Sigmoid colon (tissue), 7 donors: ENCODE results near the gene CMSS1. TPM values are rescaled to one million over a fixed set of nuclear protein-coding genes. Genes with fewer than 3 reads are reported as not detected.

Source experiments
- DNase-seq: peaks from one replicate; pipeline ENCODE4 v3.0.0-alpha.2; 2019
- H3K27ac ChIP-seq, 4 donors: fragments of 200-600 bp; sonication (generic); one replicate each; pipeline ENCODE4 v1.5.1; 2016 to 2019; ENCODE audit warnings: mild to moderate bottlenecking in 1 of 4
- H3K27me3 ChIP-seq, 3 donors: fragments of 200-600 bp; sonication (generic); one replicate each; pipeline ENCODE4 v1.5.1; 2019; ENCODE audit warnings: mild to moderate bottlenecking in 1 of 3
- H3K36me3 ChIP-seq, 4 donors: fragments of 200-600 bp; sonication (generic); one replicate each; pipeline ENCODE4 v1.5.1; 2016 to 2019
- H3K4me1 ChIP-seq, 4 donors: fragments of 200-600 bp; sonication (generic); one replicate each; pipeline ENCODE4 v1.5.1; 2017 to 2019
- H3K4me3 ChIP-seq, 4 donors: fragments of 200-600 bp; sonication (generic); one replicate each; pipeline ENCODE4 v1.5.1; 2017 to 2019; ENCODE audit warnings: mild to moderate bottlenecking in 2 of 4, moderate library complexity in 1 of 4
- H3K9me3 ChIP-seq, 4 donors: fragments of 200-600 bp in 3 of 4; sonication (generic) in 3 of 4; one replicate each; pipeline versions ENCODE4 v1.5.1 to v1.6.1; 2013 to 2019
- CTCF ChIP-seq, 4 experiments: fragments of 450-650 bp in 3 of 4; fragments of 200-600 bp in 1 of 4; IDR thresholded peaks; one replicate each; pipeline ENCODE4 v1.5.1; 2016 to 2019; ENCODE audit warnings: antibody characterized with exemption in 4 of 4, mild to moderate bottlenecking in 3 of 4, moderate library complexity in 2 of 4
- EP300 ChIP-seq, 4 donors: sonication (generic); formaldehyde crosslinking; IDR thresholded peaks; one replicate each; pipeline ENCODE4 v1.6.1; 2017; ENCODE audit warnings: antibody characterized with exemption in 4 of 4
- POLR2A ChIP-seq, 2 donors: fragments of 450-650 bp; IDR thresholded peaks; one replicate each; pipeline ENCODE4 v1.6.1; 2016; ENCODE audit warnings: antibody characterized with exemption in 2 of 2, mild to moderate bottlenecking in 2 of 2, moderate library complexity in 2 of 2
- POLR2AphosphoS5 ChIP-seq, 4 donors: sonication (generic); formaldehyde crosslinking; IDR thresholded peaks; one replicate each; pipeline ENCODE4 v1.6.1; 2017; ENCODE audit warnings: antibody characterized with exemption in 4 of 4
- WGBS, 2 donors: extraction: QIAGEN DNeasy Blood & Tissue Kit; methylation state at CpG; one replicate each; pipeline ENCODE4 v1.1.7; 2013; 5-methylcytosine and 5-hydroxymethylcytosine counted together
- intact Hi-C: fragments of 100-400 bp; cut with DNase I; formaldehyde crosslinking; loops from one replicate; pipeline ENCODE4 v1.15.1; 2023
- polyA plus RNA-seq, 3 donors: library from polyadenylated mRNA; stranded (reverse); fragments of 200-250 nt; gene quantifications; one replicate each; pipeline ENCODE4 v1.2.3, GENCODE V29; 2013
- total RNA-seq, 4 donors: library from RNA; depleted of rRNA; stranded (reverse); fragments of >200 nt; gene quantifications; one replicate each; pipeline ENCODE4 v1.1.0, GENCODE V29; 2016
- donor health status: healthy with polysubstance abuse.
- donor health status: Bipolar disorder and iron deficiency.
- donor health status: healthy.

Gene CMSS1
- total and polyA plus RNA-seq, 7 donors: 6.0 to 19.4 (median 13.9) TPM

- no peaks in the 10 kb centered on the region for H3K9me3 ChIP-seq
- TF ChIP-seq CTCF (IDR thresholded peaks at IDR 0.05): no peak
- TF ChIP-seq EP300 (IDR thresholded peaks at IDR 0.05): no peak
- TF ChIP-seq POLR2AphosphoS5 (IDR thresholded peaks at IDR 0.05): no peak
- no peak for TF ChIP-seq POLR2A (IDR thresholded peaks at IDR 0.05)
- no peak overlapping the region for H3K27ac ChIP-seq
- no peaks in the 10 kb centered on the region for H3K36me3 ChIP-seq
- H3K4me1 ChIP-seq: no peaks in the 10 kb centered on the region
- WGBS, 2 donors: 81 to 86% methylated on average over 1 of the region's 1 CpG
- intact Hi-C loops: no loop called here
- DNase-seq: no peak
- no peaks in the 10 kb centered on the region for H3K27me3 ChIP-seq
- H3K4me3 ChIP-seq: no peak overlapping the region
Observed at GRCh38 chr3:99772671-99773070, 45.0 kb upstream of the CMSS1 start.

DNA sequence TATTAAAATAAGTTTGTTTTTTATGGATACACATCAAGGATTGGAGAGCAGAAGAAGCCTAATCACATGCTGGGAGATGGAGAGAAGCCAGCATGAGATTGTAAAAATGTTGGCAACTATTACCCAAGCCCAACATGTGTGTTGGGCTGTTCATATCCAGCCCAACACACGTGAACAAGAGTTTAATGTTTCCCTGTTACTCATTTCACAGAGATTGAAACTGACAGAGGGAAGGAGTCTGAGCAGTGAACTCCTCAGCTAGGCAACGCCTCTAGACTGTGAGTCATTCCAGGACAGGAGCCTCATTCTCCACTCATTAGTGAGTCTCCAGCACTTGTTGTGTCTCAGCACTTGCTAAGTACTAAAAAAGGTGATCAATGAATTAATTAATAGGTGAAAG lies 43.2 kb upstream of the CMSS1 start:
- 13 to 47% methylated on average over 2 of the region's 2 CpGs for WGBS, 2 donors

GRCh38 chr3:99776516-99777209 lies 41.0 kb upstream of the CMSS1 start:
- no peak overlapping the region for H3K27ac ChIP-seq
- H3K4me3 ChIP-seq: no peak overlapping the region
- no peaks in the 10 kb centered on the region for H3K4me1 ChIP-seq
- H3K27me3 ChIP-seq: no peaks in the 10 kb centered on the region
- no peak for DNase-seq
- 67 to 79% methylated on average over 5 of the region's 5 CpGs for WGBS, 2 donors
- H3K36me3 ChIP-seq: no peaks in the 10 kb centered on the region
- H3K9me3 ChIP-seq: no peaks in the 10 kb centered on the region
- TF ChIP-seq EP300 (IDR thresholded peaks at IDR 0.05): no peak
- no peak for TF ChIP-seq POLR2AphosphoS5 (IDR thresholded peaks at IDR 0.05)
- no peak for TF ChIP-seq POLR2A (IDR thresholded peaks at IDR 0.05)
- TF ChIP-seq CTCF (IDR thresholded peaks at IDR 0.05): no peak
- intact Hi-C loops: no loop called here

More for the DNA sequence above, 43.2 kb upstream of the CMSS1 start:
- no peaks in the 10 kb centered on the region for H3K27me3 ChIP-seq
- no peak for DNase-seq
- TF ChIP-seq CTCF (IDR thresholded peaks at IDR 0.05): no peak
- H3K4me1 ChIP-seq: no peaks in the 10 kb centered on the region
- H3K27ac ChIP-seq: no peak overlapping the region
- H3K9me3 ChIP-seq: no peaks in the 10 kb centered on the region
- intact Hi-C loops: no loop called here
- H3K4me3 ChIP-seq: no peak overlapping the region
- H3K36me3 ChIP-seq: no peaks in the 10 kb centered on the region

- Histone ChIP-seq H3K4me1 (no peaks in the 10 kb centered on the region), H3K9me3 (no peaks in the 10 kb centered on the region), H3K4me3 (no peak overlapping the region), H3K27ac (no peak overlapping the region), H3K27me3 (no peaks in the 10 kb centered on the region), H3K36me3 (no peaks in the 10 kb centered on the region)
- no peak for TF ChIP-seq POLR2AphosphoS5 (IDR thresholded peaks at IDR 0.05)
- TF ChIP-seq CTCF (IDR thresholded peaks at IDR 0.05): no peak
- TF ChIP-seq POLR2A (IDR thresholded peaks at IDR 0.05): no peak
- no peak for TF ChIP-seq EP300 (IDR thresholded peaks at IDR 0.05)
- 82 to 83% methylated on average over 2 of the region's 2 CpGs for WGBS, 2 donors
- intact Hi-C loops: no loop called here
- no peak for DNase-seq
Observed at GRCh38 chr3:99777210-99777549, 40.5 kb upstream of the CMSS1 start.

DNA sequence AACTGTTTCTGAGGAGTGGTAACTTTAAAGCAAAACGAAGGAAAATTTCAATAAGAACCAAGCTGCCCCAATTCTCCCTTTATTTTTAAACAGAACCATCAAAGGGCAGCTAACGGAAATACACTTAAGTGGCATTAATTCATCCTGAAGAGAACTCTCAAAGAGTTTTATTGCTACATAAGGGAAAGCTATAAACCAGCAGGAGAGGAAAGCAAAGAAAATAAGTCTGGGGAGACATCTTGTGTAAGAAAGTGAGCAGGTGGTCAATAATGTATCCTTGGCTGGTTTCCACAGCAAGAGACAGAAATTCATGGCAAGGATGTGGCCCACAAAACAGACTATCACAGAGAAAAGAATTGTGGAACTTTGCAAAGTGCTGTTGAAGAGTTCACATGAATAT lies 40.0 kb upstream of the CMSS1 start:
- intact Hi-C loops: no loop called here
- no peak for DNase-seq
- no peaks in the 10 kb centered on the region for H3K4me1 ChIP-seq
- H3K9me3 ChIP-seq: no peaks in the 10 kb centered on the region
- WGBS, 2 donors: 46 to 54% methylated on average over 2 of the region's 2 CpGs
- no peaks in the 10 kb centered on the region for H3K36me3 ChIP-seq
- no peak overlapping the region for H3K27ac ChIP-seq
- no peaks in the 10 kb centered on the region for H3K27me3 ChIP-seq
- no peak for TF ChIP-seq EP300 (IDR thresholded peaks at IDR 0.05)
- no peak for TF ChIP-seq CTCF (IDR thresholded peaks at IDR 0.05)
- TF ChIP-seq POLR2AphosphoS5 (IDR thresholded peaks at IDR 0.05): no peak
- no peak for TF ChIP-seq POLR2A (IDR thresholded peaks at IDR 0.05)
- H3K4me3 ChIP-seq: no peak overlapping the region
